ENCODE measurements around the gene NANOS2.
A peak's percentile ranks its signal among the peaks of the same experiment; 100 is the strongest.

The NANOS2 gene

DNA sequence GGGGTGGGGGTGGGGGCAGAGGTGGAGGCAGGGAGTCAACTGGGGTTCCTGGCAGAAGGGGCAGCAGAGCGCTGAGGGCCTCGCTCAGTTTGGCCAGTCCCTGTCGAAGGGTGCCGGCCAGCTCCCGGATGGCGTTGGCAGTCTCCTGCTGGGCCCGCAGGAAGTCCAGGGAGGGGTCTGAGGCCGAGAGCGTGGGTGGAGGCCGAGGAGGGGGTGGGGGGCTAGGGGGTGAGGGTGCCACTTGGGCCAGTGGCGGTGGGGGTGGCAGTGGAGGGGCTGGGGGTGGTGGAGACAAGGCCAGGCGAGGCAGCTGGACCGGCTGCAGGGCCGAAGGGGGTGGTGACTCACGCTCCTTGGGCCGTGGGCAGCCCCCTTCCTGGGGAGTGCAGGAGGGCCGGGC is 23.7 kb downstream of the NANOS2 start:
- no peak for DNase-seq

DNA sequence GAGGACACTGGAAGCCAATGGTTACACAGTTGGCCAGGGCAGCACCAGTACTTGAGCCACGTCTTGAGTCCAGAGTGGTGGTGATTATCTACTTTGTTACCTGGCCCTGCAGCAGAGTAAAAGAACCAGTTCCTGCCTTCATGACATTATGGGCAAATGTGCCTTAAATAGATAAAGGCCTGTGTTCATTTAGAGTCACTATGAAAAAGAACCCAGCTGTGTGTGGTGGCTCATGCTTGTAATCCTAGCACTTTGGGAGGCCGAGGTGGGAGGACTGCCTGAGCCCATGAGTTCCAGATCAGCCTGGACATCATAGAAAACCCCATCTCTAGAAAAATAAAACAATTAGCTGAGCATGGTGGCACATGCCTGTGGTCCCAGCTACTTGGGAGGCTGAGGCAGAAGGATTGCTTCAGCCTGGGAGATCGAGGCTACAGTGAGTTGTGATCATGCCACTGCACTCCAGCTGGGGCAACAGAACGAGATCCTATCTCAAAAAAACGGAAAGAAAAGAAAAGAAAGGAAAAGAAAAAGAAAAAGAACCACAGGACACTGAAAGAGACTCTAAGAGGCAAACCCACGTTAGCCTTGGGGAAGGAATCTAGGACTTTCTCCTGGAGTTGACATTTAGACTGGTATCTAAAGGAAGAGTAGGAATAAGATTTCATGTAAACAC is 25.2 kb downstream of the NANOS2 start:
- DNase-seq, result no peak

DNA sequence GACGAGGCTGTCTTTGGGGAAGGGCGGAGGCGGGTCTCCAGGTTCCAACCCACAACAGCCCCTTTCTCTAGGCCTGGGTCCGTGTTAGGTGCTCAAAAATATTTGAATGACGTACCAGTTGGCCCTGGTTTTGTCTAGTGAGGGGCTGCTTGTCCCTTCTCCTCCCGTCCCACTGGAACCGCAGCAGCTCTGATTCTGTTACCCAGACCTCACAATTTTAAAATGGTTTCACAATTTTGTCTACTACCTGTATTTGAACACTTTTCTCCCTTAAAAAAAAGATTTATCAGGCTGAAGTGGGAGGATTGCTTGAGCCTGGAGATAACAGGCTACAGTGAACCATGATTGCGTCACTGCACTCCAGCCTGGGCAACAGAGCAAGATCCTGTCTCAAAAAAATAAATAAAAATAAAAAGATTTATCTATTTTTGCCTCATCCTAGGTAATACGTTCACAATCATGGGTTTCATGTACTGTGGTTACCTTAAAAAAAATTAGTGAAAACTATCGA is 27.3 kb downstream of the NANOS2 start:
- DNase-seq, result no peak

DNA sequence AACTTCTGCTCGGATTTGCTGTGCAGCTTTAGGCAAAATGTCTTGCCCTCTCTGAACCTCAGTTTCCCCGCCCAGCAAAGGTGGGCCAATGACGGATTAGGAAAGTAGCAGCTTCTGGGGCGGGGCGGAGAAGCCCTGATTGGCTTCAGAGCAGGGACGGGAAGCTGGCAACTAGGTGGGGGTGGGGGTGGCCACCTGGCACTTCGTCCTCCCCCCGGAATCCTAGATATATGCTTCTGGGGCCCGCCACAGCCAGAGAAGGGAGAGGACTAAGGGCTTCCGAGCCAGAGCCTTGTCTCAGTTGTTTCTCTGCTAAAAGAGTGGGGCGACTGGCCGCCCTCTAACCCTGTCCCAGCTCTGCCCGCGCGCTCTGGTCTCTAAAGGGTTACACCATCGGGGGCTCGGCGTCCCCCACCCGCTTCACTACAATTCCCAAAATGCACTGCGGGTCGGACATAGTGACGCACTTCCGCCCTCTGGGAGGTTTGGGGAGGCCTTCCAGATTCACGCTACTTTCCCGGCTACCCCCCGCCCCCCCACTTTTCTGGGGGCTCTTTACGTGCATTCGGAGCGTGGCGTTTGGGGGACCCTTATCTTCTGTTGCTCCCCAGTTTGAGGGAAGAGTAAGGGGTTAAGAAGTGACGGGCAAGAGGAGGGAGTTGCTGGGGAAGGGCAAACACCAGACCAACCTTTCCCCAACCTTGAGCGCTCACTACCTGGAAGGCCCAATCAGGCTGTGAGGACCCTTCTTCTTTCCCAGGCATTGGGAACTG is 28.0 kb downstream of the NANOS2 start:
- DNase-seq, result peak; percentile 95

DNA sequence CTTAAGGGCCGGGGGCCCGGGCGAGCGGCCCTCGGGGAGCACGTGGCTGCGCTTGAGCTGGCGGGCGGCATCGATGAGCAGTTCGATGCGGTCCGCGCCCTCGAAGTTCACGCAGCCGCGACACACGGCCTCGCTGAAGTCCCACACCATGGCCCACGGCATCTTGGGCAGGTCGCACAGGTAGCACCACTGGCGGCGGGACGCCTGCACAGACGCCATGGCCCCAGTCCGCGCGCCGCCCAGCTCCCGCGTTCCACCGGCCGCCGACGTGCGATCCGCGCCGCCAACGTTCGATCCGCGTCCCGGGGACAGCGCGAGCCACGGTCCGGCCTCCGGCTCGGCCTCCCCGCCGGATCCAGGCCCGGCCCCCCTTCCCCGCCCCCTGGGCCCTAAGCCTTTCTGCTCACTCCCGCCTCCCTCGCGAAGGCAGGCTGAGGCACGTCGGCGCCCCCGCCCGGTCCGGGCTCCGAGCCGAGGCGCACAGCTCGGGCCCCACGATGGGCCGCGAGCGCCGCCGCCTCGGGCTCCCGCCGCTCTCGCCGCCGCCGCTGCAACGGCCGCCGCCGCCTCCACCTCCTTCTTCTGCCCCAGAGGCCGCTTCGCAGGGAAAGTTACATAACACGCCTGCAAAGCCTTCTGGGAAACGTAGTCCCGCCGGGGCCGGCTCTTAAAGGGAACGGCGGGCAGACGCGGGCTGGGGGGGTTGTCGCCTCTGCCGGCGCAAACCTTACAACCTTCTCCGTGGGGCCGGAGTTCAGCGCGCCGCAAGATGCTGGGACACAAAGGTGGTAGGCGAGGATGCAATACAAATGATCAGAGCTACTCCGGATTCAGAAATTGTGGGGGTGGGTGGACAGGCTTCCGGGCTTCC is 28.8 kb downstream of the NANOS2 start, which contains the start of gene IRF2BP1:
TSS of gene IRF2BP1 (minus strand) at position 586 of the 871 bp plus-strand sequence. CDS start at position 219, 367 bp downstream.
- DNase-seq, result peak; percentile 96

DNA sequence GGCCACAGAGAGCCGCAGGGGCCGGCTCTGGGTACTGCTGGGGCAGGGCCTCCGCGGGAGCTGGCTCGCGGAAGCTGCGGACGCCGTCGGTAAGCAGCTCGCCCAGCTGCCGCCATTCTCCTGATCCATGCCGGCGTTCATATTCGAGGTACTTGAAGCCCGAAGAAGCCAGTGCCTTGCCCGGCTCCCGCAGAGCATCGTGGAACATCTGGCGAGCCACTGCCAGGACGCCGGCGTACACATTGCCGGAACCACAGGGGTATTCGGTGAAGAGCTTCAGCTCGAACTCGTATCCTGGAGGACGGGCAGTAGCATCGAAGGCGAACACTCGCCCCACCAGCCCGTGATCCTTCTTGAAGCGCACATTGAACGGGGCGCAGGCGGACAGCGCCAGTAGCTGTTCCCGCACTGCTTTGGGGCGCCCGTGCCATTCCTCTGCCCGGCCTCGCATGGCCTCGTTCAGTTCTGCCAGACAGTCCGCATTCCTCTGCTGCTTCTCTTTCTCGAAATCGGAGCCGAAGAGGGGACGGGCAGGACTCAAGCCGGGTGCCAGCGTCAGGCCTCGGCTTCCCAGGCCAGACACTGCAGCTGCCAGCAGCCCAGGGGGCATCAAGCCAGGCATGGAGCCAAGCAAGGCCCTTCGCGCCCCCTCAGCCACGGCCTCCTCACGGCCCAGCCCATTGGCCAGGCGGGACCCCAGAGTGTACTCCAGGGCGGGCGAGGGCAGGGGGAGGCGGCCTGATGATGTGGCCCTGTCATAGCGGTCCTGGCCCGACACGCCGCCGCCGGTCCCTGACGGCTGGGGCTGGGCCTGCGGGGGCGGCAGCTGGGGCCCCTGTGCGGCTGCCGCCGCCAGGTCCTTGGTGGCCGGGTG is 29.7 kb downstream of the NANOS2 start:
- peak; percentile 60 for DNase-seq

DNA sequence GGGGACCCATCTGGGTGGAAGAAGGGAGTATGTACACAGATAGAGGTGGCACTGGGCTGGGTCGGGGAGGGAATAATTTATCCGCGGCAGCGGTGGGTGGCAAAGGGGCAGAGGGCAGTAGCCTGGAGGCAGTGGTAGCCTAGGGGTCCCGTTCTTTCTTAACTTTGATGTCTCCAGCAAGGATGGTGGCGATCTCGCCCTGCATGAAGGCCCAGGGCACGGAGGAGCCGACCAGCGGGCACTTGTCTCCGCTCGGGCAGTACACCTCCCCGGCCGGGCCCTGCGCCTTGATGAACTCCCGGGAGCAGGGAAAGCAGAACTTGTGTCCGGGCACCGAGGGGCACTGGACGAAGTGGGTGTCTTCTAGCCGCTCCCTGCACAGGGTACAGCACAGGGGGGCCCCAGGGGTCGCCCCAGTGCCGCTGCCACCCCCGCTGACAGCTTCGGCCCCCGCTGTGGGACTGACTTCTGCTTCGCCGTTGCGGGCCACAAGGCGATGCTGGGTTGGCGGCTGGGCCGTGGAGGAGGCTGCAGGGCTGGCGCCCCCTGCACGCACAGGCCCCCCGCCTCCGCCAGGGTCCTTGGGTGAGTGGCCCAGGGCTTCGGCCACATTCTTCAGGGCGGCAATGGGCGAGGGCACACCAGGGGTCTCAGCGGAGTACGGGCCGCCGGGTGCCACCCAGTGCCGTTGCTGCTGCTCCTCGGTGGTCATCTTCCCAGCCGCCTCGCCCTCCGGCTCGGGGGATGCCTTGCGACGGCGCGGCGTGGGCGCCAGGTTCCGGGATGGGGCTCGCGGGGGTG is 30.5 kb downstream of the NANOS2 start:
- DNase-seq, result no peak

DNA sequence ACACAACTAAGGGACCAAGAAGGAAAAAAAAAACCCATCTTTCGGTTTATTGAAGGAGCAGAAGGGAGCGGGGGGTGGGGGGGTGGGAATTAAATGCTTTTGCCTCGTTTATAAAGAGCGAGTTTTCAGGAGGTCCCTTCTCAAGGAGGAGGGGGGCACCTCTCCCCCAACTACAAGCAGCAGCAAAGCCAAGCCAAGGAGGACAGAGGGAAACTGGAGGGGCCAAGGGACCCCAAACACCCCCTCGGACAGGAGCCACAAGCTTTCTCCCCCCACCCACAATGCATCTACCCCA is 31.0 kb downstream of the NANOS2 start:
- no peak for DNase-seq

DNA sequence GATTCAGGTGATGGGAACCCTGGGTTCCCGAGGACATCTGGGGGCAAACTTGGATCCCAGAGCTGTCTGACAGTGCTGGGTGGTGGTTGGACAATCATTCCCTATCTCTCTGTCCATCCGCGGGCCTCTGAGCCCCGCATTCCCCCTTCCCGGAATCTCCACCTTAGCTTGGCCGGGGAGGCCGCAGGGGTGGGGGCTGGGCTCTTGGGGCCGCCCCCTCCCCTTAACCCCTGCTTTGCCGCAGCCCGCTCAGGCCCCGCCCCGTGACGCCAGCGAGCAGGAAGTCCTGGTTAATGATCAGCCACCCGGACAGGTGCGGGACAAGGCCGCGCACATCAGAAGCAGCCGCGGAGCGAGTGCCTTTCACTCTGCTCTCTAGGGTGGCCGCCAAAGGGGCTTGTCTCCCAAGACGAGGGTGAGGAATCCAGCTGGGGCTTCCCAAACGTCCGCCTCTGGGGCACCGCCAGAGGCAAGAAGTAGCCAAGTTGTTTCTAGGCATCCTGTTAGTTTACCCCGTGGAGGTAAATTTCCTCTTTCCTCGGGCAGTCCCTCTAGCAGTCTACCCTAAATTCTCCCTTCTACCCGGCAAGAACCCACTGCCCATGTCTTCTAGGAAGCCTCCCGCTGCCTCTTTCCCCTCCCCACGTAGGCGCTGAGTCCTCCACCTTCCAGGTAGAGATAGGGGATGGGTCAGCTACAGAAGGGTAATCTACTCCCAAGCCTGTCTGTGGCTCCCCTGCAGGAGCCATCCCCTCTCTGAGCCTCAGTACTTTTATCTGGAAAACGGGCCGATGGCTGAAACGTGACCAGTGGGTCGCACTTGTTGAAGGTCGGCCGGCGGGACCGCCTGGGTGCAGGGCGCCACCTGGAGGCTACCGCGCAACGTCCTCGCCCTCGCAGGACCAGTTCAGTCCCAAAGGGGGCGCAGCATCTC is 31.7 kb downstream of the NANOS2 start:
- peak; percentile 89 for DNase-seq

DNA sequence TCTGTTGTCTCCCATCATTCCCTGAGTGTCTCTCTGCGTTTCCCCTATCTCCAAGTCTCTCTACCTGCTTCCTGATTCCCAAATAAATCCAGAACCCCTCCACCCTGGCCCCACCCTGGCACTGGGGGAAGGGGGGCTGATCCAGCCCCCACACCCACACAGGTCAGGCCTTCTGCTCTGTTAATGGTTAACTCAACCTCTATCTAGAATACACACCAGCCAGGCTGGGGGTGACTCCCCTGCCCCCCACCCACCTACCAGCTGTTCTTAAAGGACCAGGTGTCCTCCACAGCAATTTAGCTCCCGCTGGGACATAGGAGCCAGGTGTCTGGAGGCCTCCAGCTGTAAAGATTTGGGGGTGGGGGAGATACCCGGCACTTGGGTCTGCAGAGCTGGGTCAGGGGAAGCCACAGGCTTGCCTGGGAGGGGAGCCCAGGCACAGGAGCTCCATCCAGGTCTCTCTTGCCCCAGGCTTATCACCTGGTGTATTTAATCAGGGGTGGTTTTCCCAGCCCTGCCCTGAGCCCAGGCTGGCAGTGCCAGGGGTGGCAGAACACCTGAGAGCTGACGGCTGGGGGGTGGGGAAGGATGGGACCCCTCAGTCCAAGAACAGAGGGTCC is 32.6 kb downstream of the NANOS2 start:
- DNase-seq, result no peak

DNA sequence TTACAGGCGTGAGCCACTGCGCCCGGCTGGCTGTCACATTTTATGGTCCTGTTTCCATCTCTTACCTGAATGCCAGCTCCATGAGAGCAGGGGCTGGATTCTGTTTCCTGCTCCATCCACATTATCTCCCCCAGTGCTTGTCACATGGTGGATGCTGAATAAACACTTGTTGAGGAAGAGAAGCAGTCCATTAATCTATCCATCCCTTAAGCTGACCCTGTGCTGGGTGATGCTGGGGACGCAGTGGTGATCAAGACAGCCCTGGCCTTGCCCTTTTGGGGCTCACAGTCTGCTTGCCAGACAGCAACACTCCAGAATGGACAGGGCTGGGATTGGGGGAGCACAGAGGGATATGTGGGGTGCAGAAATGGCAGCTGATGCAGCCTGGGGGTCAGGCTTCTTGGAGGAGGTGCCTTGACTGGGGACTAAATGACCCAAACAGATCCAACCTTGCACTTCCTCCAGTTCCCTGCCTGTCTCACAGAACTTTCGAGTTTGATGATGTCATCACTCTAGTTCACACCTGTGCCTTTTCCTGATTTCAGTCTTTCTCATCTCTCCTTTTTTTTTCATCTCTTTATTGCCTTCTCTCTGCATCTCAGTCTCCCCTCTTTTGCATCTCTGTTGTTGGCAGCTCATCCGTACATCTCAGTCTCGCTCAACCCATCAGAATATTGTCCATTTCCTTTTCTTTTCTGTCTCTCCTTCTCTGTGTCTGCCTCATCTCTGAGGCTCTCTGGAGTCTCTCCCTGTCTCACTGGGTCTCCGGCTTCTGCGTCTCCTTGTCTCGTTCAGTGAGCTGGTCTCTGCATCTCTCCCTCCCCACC is 33.3 kb downstream of the NANOS2 start:
- no peak for DNase-seq

DNA sequence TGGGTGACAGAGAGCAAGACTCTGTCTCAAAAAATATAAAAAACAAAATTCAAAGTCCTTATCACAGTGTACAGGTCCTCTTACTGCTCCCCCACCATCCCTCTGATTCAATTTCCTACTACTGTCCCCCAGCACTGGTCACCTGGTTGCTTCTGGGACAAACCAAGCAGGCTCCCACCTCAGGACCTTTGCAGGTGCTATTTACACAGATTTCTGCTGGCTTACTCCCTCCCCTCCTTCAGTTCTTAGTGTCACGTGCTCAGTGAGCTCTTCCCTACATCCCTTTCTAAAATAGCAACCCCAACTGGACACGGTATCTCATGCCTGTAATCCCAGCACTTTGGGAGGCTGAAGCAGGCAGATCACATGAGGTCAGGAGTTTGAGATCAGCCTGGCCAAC is 34.6 kb downstream of the NANOS2 start:
- no peak for DNase-seq

DNA sequence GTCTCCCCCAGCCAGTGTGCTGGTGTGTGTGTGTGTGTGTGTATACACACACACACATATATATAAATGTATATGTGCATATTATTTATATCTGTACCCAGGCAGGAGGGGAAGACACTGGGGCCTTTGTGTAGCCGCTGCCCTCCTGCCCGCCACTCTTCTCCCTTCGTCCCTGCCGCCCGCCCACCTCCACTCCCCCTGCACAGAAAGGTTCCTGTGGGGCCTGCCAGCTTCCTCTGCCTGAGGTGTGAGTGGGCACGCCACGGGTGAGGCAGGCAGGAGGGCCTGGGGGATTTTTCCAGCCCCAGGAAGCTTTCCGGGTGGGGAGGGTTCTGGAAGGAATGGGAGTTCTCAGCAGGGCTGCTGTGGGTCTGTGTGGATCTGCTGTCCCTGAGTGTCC is 35.5 kb downstream of the NANOS2 start:
- no peak for DNase-seq

DNA sequence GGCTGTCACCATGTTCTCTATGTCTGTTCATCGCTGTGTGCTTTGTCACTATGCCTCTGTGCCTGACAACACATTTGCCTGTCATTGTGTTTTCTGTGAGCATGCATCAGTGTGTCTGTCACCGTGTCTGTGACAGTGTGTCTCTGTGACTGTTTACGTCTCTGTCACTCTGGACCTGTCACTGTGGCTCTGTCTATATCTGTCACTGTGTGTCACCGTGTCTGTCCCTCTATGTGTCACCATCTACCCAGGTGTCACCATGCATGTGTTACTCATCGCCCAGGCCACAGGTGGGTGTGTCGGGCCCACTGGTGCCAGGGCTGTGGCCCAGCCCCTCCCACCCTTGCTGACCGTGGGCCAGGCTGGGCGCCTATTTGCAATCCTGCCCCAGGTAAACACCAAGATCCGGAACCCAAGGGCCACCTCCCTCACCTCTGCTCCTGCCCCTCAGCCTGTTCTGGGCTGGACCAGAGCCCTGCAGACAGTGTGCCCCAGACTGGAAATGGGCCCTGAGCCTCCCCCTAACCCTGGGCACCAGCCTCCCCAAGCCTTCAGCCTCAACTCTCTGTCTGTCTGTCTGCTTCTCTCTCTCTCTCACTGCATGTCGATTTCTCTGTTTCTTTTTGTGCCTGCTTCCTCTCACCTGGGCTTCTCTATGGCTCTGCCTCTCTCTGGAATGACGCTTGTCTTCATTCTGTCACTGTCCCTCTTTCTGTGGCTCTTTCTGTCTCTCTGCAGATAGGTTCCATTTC is 36.4 kb downstream of the NANOS2 start:
- no peak for DNase-seq

DNA sequence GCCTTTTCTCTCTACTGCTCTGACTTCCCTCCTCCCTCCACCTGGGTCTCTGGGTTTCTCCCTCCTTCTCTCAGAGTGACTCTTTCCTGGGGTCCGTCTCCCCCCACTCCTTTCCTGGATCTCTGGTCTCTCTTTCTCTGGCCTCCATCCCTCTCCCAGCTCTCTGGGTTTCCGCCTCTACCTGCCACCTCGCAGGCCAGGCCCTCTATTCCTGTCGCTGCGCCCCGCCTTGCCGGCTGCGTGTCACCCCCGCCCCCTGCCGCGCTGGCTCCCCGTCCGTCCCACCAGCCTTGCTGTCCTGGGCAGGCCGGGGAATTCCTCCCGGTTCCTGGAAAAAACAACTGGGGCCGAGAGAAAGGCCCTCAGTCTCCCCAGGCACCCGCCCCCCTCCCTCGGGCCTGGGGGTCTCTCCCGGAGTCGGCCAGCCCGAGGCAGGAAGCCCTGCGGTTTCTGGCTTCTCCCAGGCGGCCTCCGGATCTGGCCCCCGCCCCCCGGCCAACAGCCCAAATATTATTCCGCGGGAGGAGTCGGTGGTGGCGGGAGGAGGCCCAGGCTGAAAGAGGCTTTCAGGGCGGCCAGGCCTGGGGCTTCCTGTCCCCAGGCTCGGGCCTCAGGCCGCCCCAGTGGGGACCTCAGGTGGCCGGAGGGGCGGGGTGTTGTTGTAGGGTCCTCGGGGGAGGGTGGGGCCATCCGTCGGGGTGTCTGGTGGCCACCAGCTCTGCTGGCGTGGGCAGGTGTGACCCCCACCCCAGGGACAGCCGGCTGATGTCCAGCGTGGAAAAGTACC is 38.0 kb downstream of the NANOS2 start:
- DNase-seq, result peak; percentile 89

DNA sequence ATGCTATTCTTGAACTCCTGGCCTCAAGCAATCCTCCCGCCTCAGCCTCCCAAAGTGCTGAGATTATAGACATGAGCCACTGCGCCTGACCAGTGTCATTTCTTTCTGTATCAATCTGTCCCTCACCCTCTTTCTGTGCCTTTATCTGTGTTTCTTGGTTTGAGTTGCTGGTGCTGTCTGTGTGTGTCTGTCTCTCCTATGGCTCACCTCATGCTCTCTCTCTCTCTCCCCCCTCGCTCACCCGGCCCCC is 38.5 kb downstream of the NANOS2 start:
- DNase-seq, result no peak

DNA sequence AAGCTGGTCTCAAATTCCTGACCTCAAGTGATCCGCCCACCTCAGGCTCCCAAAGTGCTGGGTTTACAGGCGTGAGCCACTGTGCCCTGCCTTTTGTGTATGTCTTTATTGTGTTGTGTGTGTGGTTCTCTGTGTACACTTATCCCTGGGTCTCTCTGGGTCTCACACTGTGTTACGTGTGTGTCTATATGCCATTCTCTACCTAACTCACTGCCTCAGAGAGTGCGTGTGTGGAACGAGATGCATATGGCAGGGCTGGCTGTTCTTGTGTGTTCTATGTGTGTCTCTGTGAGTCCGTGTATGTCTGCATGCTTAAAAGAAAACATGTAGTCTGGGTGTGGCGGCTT is 40.0 kb downstream of the NANOS2 start:
- DNase-seq, result no peak
